SJSA1 (cell line): ENCODE data around the gene SLC19A1. TPM values are rescaled to one million over a fixed set of nuclear protein-coding genes. Genes with fewer than 3 reads are reported as not detected.
A peak's percentile ranks its signal among the peaks of the same experiment; 100 is the strongest.

Experiments
- DNase-seq, 2 experiments: peaks; one replicate each; pipeline ENCODE4 v3.0.0-alpha.2; 2015 to 2020; ENCODE audit warnings: low spot score in 2 of 2, low read depth in 1 of 2
- H3K27ac ChIP-seq: fragments of 250-450 bp; sonication (Bioruptor Pico); 2 replicates; pipeline ENCODE4 v1.5.1; 2020; ENCODE audit warnings: mild to moderate bottlenecking, moderate library complexity
- H3K27me3 ChIP-seq: fragments of 250-450 bp; sonication (Bioruptor Pico); replicated peaks from 2 replicates; pipeline ENCODE4 v1.5.1; 2020; ENCODE audit warnings: mild to moderate bottlenecking, moderate library complexity
- H3K36me3 ChIP-seq: fragments of 250-450 bp; sonication (Bioruptor Pico); 2 replicates; pipeline ENCODE4 v1.5.1; 2020; ENCODE audit warnings: mild to moderate bottlenecking
- H3K4me1 ChIP-seq: fragments of 250-450 bp; sonication (Bioruptor Pico); replicated peaks from 2 replicates; pipeline ENCODE4 v1.6.1; 2021; ENCODE audit warnings: mild to moderate bottlenecking
- H3K4me3 ChIP-seq: fragments of 250-450 bp; sonication (Bioruptor Pico); 2 replicates; pipeline ENCODE4 v1.5.1; 2020; ENCODE audit warnings: mild to moderate bottlenecking
- H3K9me3 ChIP-seq: fragments of 250-450 bp; sonication (Bioruptor Pico); replicated peaks from 2 replicates; pipeline ENCODE4 v1.5.1; 2020; ENCODE audit warnings: mild to moderate bottlenecking
- total RNA-seq: library from RNA; depleted of rRNA; stranded (reverse); fragments of >200 nt; shearing (Covaris generic); gene quantifications from 2 replicates; pipeline ENCODE4 v1.2.3, GENCODE V29; 2014; rRNA removed

SLC19A1 gene
- total RNA-seq: 12.7 and 18.0 TPM in 2 replicates

- Histone ChIP-seq H3K4me3 (peak within 1 kb of the TSS; percentile 54), H3K27me3 (no peaks in the 10 kb centered on the region), H3K27ac (no peak within 1 kb of the TSS), H3K4me1 (peaks cover 11% of the 10 kb centered on the region), H3K9me3 (no peaks in the 10 kb centered on the region), H3K36me3 (peaks cover 2% of the 10 kb centered on the region; the same call in 1 of the 2 replicates)
- DNase-seq: peak in 1 of 2 experiments; percentile 58
Observed at GRCh38 chr21:45542242-45542666, at the start of gene SLC19A1. SLC19A1 (minus strand) TSS chr21:45542440; CDS start chr21:45537959, 4,481 bp downstream.

GRCh38 chr21:45591619-45592207 is 49.5 kb upstream of the SLC19A1 start:
- Histone ChIP-seq H3K4me3 (no peak overlapping the region), H3K27me3 (no peaks in the 10 kb centered on the region), H3K4me1 (peaks cover 8% of the 10 kb centered on the region; the same call in 1 of the 2 replicates), H3K9me3 (peaks cover 8% of the 10 kb centered on the region), H3K27ac (no peak overlapping the region), H3K36me3 (no peaks in the 10 kb centered on the region)
- DNase-seq: no peak

- no peak for DNase-seq
- Histone ChIP-seq H3K27me3 (no peaks in the 10 kb centered on the region), H3K36me3 (no peaks in the 10 kb centered on the region), H3K4me3 (peak overlapping the region; percentile 36), H3K27ac (no peak overlapping the region), H3K4me1 (peaks cover 8% of the 10 kb centered on the region; the same call in 1 of the 2 replicates), H3K9me3 (peaks cover 15% of the 10 kb centered on the region)
Observed at GRCh38 chr21:45590726-45591618, 48.7 kb upstream of the SLC19A1 start.

GRCh38 chr21:45590246-45590725 is 48.0 kb upstream of the SLC19A1 start:
- H3K36me3 ChIP-seq: no peaks in the 10 kb centered on the region
- no peaks in the 10 kb centered on the region for H3K27me3 ChIP-seq
- DNase-seq: peak in 1 of 2 experiments; percentile 66
- peaks cover 18% of the 10 kb centered on the region for H3K9me3 ChIP-seq
- peak overlapping the region; percentile 36 for H3K4me3 ChIP-seq
- no peak overlapping the region for H3K27ac ChIP-seq
- peaks cover 8% of the 10 kb centered on the region; the same call in 1 of the 2 replicates for H3K4me1 ChIP-seq

- no peaks in the 10 kb centered on the region for H3K36me3 ChIP-seq
- H3K27ac ChIP-seq: no peak overlapping the region
- peak overlapping the region; percentile 36; the same call in 1 of the 2 replicates for H3K4me3 ChIP-seq
- H3K4me1 ChIP-seq: peaks cover 8% of the 10 kb centered on the region; the same call in 1 of the 2 replicates
- DNase-seq: peak in 1 of 2 experiments; percentile 47
- H3K27me3 ChIP-seq: no peaks in the 10 kb centered on the region
- H3K9me3 ChIP-seq: peaks cover 18% of the 10 kb centered on the region
Observed at GRCh38 chr21:45589686-45590245, 47.5 kb upstream of the SLC19A1 start.

- Histone ChIP-seq H3K9me3 (peaks cover 22% of the 10 kb centered on the region), H3K4me1 (peaks cover 8% of the 10 kb centered on the region; the same call in 1 of the 2 replicates), H3K36me3 (no peaks in the 10 kb centered on the region), H3K27me3 (no peaks in the 10 kb centered on the region), H3K27ac (no peak overlapping the region), H3K4me3 (no peak overlapping the region)
- DNase-seq: peak in 1 of 2 experiments; percentile 5
Observed at GRCh38 chr21:45588871-45589491, 46.7 kb upstream of the SLC19A1 start.

- Histone ChIP-seq H3K27ac (no peak overlapping the region), H3K4me1 (peaks cover 8% of the 10 kb centered on the region; the same call in 1 of the 2 replicates), H3K4me3 (no peak overlapping the region), H3K27me3 (no peaks in the 10 kb centered on the region), H3K9me3 (peaks cover 29% of the 10 kb centered on the region), H3K36me3 (no peaks in the 10 kb centered on the region)
- DNase-seq: peak in 1 of 2 experiments; percentile 28
Observed at GRCh38 chr21:45588086-45588825, 46.0 kb upstream of the SLC19A1 start.

- Histone ChIP-seq H3K27me3 (no peaks in the 10 kb centered on the region), H3K4me3 (no peak overlapping the region)
Observed at GRCh38 chr21:45586289-45586858, 44.1 kb upstream of the SLC19A1 start.

GRCh38 chr21:45584786-45585185 is 42.5 kb upstream of the SLC19A1 start:
- no peaks in the 10 kb centered on the region for H3K36me3 ChIP-seq
- no peaks in the 10 kb centered on the region for H3K4me1 ChIP-seq
- H3K27me3 ChIP-seq: no peaks in the 10 kb centered on the region
- DNase-seq: peak in 1 of 2 experiments; percentile 25
- no peak overlapping the region for H3K4me3 ChIP-seq
- H3K9me3 ChIP-seq: peaks cover 29% of the 10 kb centered on the region
- H3K27ac ChIP-seq: no peak overlapping the region

More at GRCh38 chr21:45586289-45586858, 44.1 kb upstream of the SLC19A1 start:
- H3K9me3 ChIP-seq: peaks cover 33% of the 10 kb centered on the region
- no peaks in the 10 kb centered on the region for H3K36me3 ChIP-seq
- peaks cover 8% of the 10 kb centered on the region; the same call in 1 of the 2 replicates for H3K4me1 ChIP-seq
- DNase-seq: peak in 1 of 2 experiments; percentile 3
- H3K27ac ChIP-seq: no peak overlapping the region

- Histone ChIP-seq H3K27ac (no peak overlapping the region), H3K4me1 (no peaks in the 10 kb centered on the region), H3K4me3 (no peak overlapping the region), H3K27me3 (no peaks in the 10 kb centered on the region), H3K36me3 (no peaks in the 10 kb centered on the region), H3K9me3 (peaks cover 29% of the 10 kb centered on the region)
- DNase-seq: peak in 1 of 2 experiments; percentile 31
Observed at GRCh38 chr21:45583831-45584509, 41.7 kb upstream of the SLC19A1 start.

GRCh38 chr21:45582128-45582527 is 39.9 kb upstream of the SLC19A1 start:
- Histone ChIP-seq H3K36me3 (no peaks in the 10 kb centered on the region), H3K9me3 (peaks cover 29% of the 10 kb centered on the region), H3K27ac (no peak overlapping the region), H3K4me1 (no peaks in the 10 kb centered on the region), H3K27me3 (no peaks in the 10 kb centered on the region), H3K4me3 (no peak overlapping the region)
- peak in 1 of 2 experiments; percentile 22 for DNase-seq

GRCh38 chr21:45581322-45581712 is 39.1 kb upstream of the SLC19A1 start:
- no peaks in the 10 kb centered on the region for H3K4me1 ChIP-seq
- H3K4me3 ChIP-seq: no peak overlapping the region
- DNase-seq: peak in 1 of 2 experiments; percentile 37
- H3K9me3 ChIP-seq: peaks cover 21% of the 10 kb centered on the region
- H3K36me3 ChIP-seq: no peaks in the 10 kb centered on the region
- no peaks in the 10 kb centered on the region for H3K27me3 ChIP-seq
- H3K27ac ChIP-seq: no peak overlapping the region
